GM19193 (cell line): ENCODE measurements around the gene CFAP58.

Source experiments
- POLR2A ChIP-seq: IDR thresholded peaks from 4 replicates; pipeline ENCODE4 v1.6.1; 2011; ENCODE audit not compliant: insufficient read depth, insufficient read length; ENCODE audit errors: extremely low read depth

CFAP58 gene

GRCh38 chr10:104492329-104492940 lies 138.8 kb downstream of the CFAP58 start:
- no peak for TF ChIP-seq POLR2A

- TF ChIP-seq POLR2A: no peak
Observed at GRCh38 chr10:104498347-104499081, 144.9 kb downstream of the CFAP58 start.

- TF ChIP-seq POLR2A: no peak
Observed at GRCh38 chr10:104501449-104501848, 147.8 kb downstream of the CFAP58 start.

- TF ChIP-seq POLR2A: no peak
Observed at GRCh38 chr10:104501864-104502579, 148.4 kb downstream of the CFAP58 start.

GRCh38 chr10:104502907-104503306 lies 149.3 kb downstream of the CFAP58 start:
- no peak for TF ChIP-seq POLR2A
